GM21576 (cell line): Measurements from ENCODE around the gene ZNF337.
A peak's percentile ranks its signal among the peaks of the same experiment; 100 is the strongest.
"Not testable (repeated sequence)": the region's sequence is repeated elsewhere in the genome, so short reads cannot be mapped to it uniquely, and the experiment has no call there.

Source experiments
- ATAC-seq: cut with Tn5 transposase; IDR thresholded peaks from one replicate; pipeline ENCODE4 v1.9.1; 2021; ENCODE audit warnings: mild to moderate bottlenecking, moderate library complexity; ENCODE audit not compliant: unreplicated experiment

Gene ZNF337

GRCh38 chr20:25696371-25697131 lies at the start of gene ZNF337:
Gene ZNF337, minus strand, starts transcription at chr20:25696853. Its CDS starts 10,436 bp downstream, at chr20:25686417.
- peak; percentile 96 for ATAC-seq

DNA sequence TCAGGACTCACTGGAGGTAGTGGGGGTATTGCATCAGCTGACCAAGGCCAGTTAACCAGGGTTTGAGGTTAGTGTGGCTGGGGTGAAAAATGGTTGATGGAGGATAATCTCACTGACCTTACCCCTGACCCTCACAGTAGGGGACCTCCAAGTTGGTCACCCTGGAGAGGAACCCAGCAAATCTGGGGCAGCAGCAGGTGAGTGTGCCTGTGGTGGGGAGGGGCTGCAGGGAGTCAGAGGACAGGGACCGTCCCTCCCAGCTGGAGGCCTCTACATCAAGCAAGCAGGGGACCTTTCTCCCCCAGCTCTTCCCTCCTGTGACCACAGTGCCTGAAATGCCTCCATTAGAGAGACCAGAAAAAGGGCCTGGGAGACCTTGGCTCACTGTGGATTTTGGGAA lies 49.1 kb upstream of the ZNF337 start:
- no peak for ATAC-seq

GRCh38 chr20:25745100-25745499 lies 48.4 kb upstream of the ZNF337 start:
- no peak for ATAC-seq

GRCh38 chr20:25744261-25744660 lies 47.6 kb upstream of the ZNF337 start:
- ATAC-seq = no peak

GRCh38 chr20:25741088-25741487 lies 44.4 kb upstream of the ZNF337 start:
- ATAC-seq = no peak

- ATAC-seq = no peak
These were observed 43.1 kb upstream of the ZNF337 start for GRCh38 chr20:25739615-25740320.

GRCh38 chr20:25738198-25738597 lies 41.5 kb upstream of the ZNF337 start:
- ATAC-seq = no peak

GRCh38 chr20:25733903-25734302 lies 37.2 kb upstream of the ZNF337 start:
- no peak for ATAC-seq

GRCh38 chr20:25730862-25731261 lies 34.2 kb upstream of the ZNF337 start:
- ATAC-seq = no peak

- no peak for ATAC-seq
These were observed 29.7 kb upstream of the ZNF337 start for GRCh38 chr20:25726357-25726756.

- no peak for ATAC-seq
These were observed 29.0 kb upstream of the ZNF337 start for GRCh38 chr20:25725639-25726038.

- ATAC-seq = no peak
These were observed 27.3 kb upstream of the ZNF337 start for GRCh38 chr20:25723975-25724374.

- ATAC-seq = no peak
These were observed 23.6 kb upstream of the ZNF337 start for GRCh38 chr20:25720285-25720684.

- ATAC-seq = not testable (repeated sequence)
These were observed 22.5 kb upstream of the ZNF337 start for GRCh38 chr20:25718896-25719809.

DNA sequence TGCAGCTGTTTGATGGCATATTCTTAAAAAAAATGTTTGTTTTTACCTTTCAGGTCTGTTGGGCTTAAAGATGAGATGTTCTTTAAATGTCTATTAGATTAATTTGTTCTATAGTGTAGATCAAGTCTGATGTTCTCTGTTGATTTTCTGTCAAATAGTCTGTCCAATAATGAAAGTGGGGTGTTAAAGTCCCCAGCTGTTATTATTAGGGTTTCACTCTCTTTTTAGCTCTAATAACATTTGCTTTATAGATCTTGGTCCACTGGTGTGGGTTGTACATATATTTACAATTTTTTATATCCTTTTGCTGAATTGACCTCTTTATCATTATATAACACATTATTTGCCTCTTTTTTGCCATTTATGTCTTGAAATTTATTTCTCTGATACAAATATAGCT lies 11.0 kb upstream of the ZNF337 start:
- ATAC-seq = no peak

DNA sequence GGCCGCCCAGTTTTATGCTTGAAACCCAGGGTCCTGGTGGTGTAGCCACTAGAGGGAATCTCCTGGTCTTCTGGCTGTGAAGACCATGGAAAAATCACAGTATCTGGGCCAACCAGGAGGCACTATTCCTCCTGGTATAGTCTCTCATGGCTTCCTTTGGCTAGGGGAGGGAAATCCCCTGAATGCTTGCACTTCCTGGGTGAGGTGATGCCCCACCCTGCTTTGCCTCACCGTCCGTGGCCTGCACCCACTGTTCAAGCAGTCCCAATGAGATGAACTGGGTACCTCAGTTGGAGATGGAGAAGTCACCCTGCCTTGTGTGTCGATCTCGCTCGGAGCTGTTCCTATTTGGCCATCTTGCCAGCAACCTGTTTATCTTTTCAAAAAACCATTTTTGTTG lies 10.1 kb upstream of the ZNF337 start:
- peak; percentile 50 for ATAC-seq

DNA sequence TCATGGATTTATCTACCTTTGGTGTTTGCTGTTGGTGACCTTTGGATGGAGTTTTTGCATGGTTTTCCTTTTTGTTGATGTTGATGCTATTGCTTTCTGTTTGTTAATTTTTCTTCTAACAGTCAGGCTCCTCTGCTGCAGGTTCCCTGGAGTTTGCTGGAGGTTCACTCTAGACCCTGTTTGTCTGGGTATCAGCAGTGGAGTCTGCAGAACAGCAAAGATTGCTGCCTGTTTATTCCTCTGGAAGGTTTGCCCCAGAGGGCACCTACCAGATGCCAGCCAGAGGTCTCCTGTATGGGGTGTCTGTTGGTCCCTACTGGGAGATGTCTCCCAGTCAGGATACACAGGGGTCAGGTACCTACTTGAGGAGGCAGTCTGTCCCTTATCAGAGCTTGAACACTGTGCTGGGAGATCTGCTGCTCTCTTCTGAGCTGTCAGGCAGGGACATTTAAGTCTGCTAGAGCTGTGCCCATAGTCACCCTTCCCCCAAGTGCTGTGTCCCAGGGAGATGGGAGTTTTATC lies 9.2 kb upstream of the ZNF337 start:
- ATAC-seq = no peak

- not testable (repeated sequence) for ATAC-seq
These were observed 7.7 kb upstream of the ZNF337 start for GRCh38 chr20:25704303-25704702.

GRCh38 chr20:25700835-25701234 lies 4.2 kb upstream of the ZNF337 start:
- ATAC-seq = not testable (repeated sequence)

DNA sequence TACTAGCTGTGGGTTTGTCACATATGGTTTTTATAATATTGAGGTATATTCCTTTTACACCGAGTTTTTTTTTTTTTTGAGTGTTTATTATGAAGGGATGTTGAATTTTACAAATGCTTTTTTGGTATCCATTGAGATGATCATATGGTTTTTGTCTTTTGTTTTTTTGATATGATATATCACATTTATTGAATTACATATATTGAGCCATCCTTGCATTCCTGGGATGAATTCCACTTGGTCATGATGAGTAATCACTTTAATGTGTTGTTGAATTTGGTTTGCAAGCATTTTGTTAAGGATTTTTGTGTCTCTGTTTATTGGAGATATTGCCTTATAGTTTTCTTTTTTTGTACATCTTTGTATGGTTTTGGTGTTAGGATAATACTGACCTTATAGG lies 3.3 kb upstream of the ZNF337 start:
- no peak for ATAC-seq

GRCh38 chr20:25697132-25697446 lies 436 bp upstream of the ZNF337 start:
- no peak for ATAC-seq
